NCI-H1105 (cell line): Measurements from ENCODE around the gene ATP7B.
A peak's percentile ranks its signal among the peaks of the same experiment; 100 is the strongest.
"Not testable (repeated sequence)": the region's sequence is repeated elsewhere in the genome, so short reads cannot be mapped to it uniquely, and the experiment has no call there.

Source experiments
- DNase-seq: peaks from one replicate; lab custom pipeline; 2025; lab: John Stamatoyannopoulos, UW

The ATP7B gene

GRCh38 chr13:52010890-52011631, at the start of gene ATP7B:
TSS of gene ATP7B (minus strand) at chr13:52011450. CDS start at chr13:52011337, 113 bp downstream.
- DNase-seq, result no peak

GRCh38 chr13:52053460-52053859, 42.2 kb upstream of the ATP7B start:
- no peak for DNase-seq

DNA sequence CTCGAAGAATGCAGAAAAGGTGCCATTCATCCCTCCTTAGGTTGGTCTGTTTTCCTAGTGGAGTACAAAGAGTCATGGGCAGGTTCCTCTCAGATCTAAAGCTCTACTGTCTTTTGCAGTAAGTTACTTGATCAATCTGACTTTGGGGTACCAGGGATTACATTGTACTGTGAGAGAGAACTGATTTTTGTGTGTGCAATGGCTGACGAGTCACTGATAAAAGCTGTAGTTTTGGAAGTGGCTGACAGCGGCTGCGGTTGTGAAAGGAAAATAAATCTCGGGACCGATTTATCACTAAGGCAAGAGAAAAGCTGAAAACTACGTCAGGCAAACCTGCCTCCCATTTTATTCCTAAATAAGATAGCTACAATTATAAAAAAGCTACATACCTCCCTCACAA, 40.1 kb upstream of the ATP7B start:
- DNase-seq, result no peak

GRCh38 chr13:52048516-52048915, 37.3 kb upstream of the ATP7B start:
- no peak for DNase-seq

DNA sequence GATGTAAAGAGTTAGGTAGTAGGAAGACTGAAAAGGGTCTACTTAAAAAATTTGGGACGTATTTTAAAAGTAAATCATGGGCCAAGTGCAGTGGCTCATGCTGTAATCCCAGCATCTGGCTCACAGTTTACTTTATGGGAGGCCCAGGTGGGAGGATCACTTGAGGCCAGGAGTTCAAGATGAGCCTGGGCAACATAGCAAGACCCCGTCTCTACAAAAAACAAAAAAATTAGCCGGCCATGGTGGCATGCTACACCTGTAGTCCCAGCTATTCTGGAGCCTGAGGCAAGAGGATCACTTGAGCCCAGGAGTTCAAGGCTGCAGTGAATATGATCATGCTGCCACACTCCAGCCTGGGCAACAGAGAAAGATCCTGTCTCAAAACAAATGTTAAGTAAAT, 36.2 kb upstream of the ATP7B start:
- no peak for DNase-seq

- no peak for DNase-seq
Measured at GRCh38 chr13:52043675-52044074, 32.4 kb upstream of the ATP7B start.

- no peak for DNase-seq
Measured at GRCh38 chr13:52036037-52036436, 24.8 kb upstream of the ATP7B start.

DNA sequence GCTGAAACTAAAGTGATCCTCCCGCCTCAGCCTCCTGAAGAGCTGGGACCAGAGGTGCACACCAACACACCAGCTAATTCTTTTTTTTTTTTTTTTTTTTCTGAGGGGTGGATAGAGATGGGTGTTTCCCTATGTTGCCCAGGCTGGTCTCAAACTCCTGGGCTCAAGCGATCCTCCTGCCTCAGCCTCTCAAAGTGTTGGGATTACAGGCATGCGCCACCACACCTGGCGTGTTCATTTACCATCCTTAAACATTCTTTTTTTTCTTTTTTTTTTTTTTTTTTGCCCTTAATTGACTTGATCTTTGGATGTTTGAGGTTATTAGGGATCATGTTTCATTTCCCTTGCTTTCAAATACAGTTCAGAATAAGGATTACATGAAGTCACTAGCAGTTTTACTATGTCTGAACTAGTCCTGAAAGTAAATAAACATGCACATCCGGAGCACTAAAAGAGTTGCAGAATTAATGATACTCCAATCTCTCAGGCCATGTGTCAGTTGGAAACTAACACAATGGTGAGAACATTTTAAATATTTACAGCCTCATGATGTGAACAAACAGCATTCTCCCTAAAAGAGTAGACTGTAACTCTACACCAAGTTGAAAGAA, 23.5 kb upstream of the ATP7B start:
- no peak for DNase-seq

- no peak for DNase-seq
Measured at GRCh38 chr13:52033039-52033438, 21.8 kb upstream of the ATP7B start.

- not testable (repeated sequence) for DNase-seq
Measured at GRCh38 chr13:52030401-52030800, 19.2 kb upstream of the ATP7B start.

- DNase-seq, result no peak
Measured at GRCh38 chr13:52029569-52029968, 18.3 kb upstream of the ATP7B start.

- no peak for DNase-seq
Measured at GRCh38 chr13:52027832-52028231, 16.6 kb upstream of the ATP7B start.

- DNase-seq, result no peak
Measured at GRCh38 chr13:52026246-52026626, 15.0 kb upstream of the ATP7B start.

DNA sequence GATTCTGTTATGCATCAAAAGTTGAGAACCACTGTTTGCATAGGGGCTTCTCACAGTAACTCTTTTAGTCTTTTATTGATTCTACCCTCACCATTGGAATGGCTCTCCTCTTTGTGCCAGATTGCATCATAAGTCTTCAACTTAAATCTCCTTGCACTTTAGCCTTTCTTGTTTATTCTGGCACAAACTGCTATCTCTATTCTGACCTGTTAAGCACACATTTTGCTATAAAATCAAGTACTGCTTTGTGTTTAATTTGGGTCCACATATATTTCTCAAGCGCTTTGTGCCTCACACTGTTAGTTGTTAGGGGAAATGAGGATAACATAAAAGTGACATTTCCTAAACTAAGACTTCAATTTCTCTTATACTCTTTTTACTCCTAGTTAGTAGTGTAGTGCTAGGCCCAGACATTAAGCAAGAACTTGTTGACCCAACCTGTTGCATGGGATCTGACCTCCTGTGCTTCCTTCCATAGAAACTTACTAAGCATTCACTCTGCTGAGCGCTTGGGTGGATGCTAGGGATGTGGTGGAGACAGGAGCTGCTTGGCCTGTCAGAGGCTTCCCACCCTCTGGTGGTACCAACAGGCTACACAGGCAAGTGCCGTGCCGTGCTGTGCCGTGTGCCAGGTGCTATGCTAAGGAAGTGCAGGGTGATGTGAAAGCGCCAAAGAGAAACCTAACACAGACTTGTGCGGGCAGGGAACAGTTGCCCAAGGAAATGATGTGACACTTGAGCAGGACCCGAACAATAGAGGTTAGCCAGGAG, 14.4 kb upstream of the ATP7B start:
- no peak for DNase-seq

DNA sequence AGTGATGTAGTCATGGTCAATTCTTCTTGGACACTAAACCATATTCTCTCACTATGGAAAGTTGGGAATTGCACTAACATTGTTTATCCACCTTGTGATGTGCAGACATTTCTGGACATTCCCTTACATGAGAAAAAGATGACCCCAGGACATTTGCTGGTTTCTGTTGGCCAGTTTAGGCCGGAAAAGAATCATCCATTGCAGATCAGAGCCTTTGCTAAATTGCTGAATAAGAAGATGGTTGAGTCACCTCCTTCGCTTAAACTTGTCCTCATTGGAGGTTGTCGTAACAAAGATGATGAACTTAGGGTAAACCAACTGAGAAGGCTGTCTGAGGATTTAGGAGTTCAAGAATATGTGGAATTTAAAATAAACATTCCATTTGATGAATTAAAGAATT, 13.2 kb upstream of the ATP7B start, which contains the start of gene UTP14C:
UTP14C (plus strand) TSS at position 211 of the 400 bp plus-strand sequence. CDS start 4,114 bp downstream, outside the sequence.
- no peak for DNase-seq

GRCh38 chr13:52022356-52022755, 11.1 kb upstream of the ATP7B start:
- no peak for DNase-seq

DNA sequence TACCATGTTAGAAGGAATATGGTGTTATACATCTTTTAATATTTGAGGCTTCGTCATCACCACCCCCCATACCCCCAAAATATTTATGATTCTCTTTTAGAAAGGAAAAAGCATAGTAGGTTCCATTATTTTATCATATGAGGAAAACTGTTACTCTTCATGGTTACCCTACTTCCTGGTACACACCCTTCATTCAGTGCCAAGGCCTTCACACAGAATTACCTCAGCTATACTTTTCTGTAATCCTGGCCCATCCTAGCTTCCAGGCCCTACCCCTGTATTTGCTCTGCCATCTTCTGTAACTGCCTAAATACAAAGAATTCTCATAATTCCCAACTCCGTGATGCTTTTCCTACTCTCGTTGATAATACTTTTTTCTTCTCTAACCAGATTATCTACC, 8.9 kb upstream of the ATP7B start:
- no peak for DNase-seq

- DNase-seq, result no peak
Measured at GRCh38 chr13:52016296-52016695, 5.0 kb upstream of the ATP7B start.

- DNase-seq, result no peak
Measured at GRCh38 chr13:52012512-52012836, 1.2 kb upstream of the ATP7B start.

- peak; percentile 91 for DNase-seq
Measured at GRCh38 chr13:52011632-52012511, 622 bp upstream of the ATP7B start, which contains the start of gene ALG11. TSS of gene ALG11 (plus strand) at chr13:52012398. CDS start at chr13:52012419, 21 bp downstream.

- no peak for DNase-seq
Measured at GRCh38 chr13:52009946-52010345, 1.3 kb downstream of the ATP7B start.
